ENCODE data around the gene STXBP6. TPM values are rescaled to one million over a fixed set of nuclear protein-coding genes. Genes with fewer than 3 reads are reported as not detected.
A peak's percentile ranks its signal among the peaks of the same experiment; 100 is the strongest.

The STXBP6 gene
- total and polyA plus RNA-seq, 2 of the 13 experiments (the other 11 are each of a cell fraction or from before 2014, with no cell fraction given): 35.3 to 42.8 TPM

DNA sequence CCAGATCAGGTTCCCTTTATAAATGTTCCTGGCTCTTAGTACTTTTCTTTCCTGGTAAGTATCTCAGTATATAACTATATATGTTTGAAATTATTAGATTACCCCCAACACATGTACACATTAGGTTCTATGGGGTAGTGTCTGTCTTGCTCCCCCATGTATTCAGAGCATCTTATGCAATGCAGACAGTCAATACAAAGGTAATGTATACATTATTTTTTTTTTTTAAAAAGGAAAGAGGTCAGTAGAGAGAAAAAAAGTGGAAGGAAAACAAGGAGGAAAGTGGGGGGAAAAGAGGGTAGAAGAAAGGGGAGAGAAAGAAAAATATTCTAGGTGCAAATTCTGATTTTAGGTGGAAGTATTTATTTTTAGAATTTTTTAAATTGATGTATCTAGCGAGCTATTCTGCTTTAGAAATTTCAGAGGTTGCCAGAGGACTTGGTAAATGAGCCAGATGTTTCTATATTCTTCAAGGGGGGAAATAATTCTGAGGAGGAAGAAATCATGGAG lies 157.9 kb downstream of the STXBP6 start (continued):
- TF ChIP-seq HNRNPH1 (optimal IDR thresholded peaks at IDR 0.05; ENCODE audit: low read depth, low read length) (no peak), ZSCAN5A (CRISPR knock-in tag; IDR thresholded peaks at IDR 0.05; ENCODE audit: borderline replicate concordance) (no peak), HMG20B (CRISPR knock-in tag; conservative IDR thresholded peaks at IDR 0.05) (no peak), FOXA3 (CRISPR knock-in tag; IDR thresholded peaks at IDR 0.05) (peak; percentile 62; the same call in 1 of the 2 replicates), ZMYM2 (CRISPR knock-in tag; IDR thresholded peaks at IDR 0.05) (no peak), EP300 (IDR thresholded peaks at IDR 0.05; ENCODE audit: low read depth in 2 of 2, low read length in 2 of 2) (peak in 1 of 2 experiments; percentile 59; a peak in 2 of 4 replicates), EP300 (CRISPR knock-in tag; IDR thresholded peaks at IDR 0.05; ENCODE audit: borderline replicate concordance) (no peak), GATAD2A (CRISPR knock-in tag; IDR thresholded peaks at IDR 0.05) (peak; percentile 49), PAX8 (CRISPR knock-in tag; IDR thresholded peaks at IDR 0.05; ENCODE audit: borderline replicate concordance) (no peak), WIZ (CRISPR knock-in tag; IDR thresholded peaks at IDR 0.05) (no peak), NR2F6 (IDR thresholded peaks at IDR 0.05) (0 out of 2 replicates have a peak, but pooled peaks have one; percentile 43), NR2F6 (CRISPR knock-in tag; IDR thresholded peaks at IDR 0.05) (peak; percentile 62), SP1 (IDR thresholded peaks at IDR 0.05) (no peak), SP1 (CRISPR knock-in tag; IDR thresholded peaks at IDR 0.05) (no peak), ZNF775 (CRISPR knock-in tag; IDR thresholded peaks at IDR 0.05; ENCODE audit: borderline replicate concordance) (no peak)
- TF ChIP-seq, protein P1, sequence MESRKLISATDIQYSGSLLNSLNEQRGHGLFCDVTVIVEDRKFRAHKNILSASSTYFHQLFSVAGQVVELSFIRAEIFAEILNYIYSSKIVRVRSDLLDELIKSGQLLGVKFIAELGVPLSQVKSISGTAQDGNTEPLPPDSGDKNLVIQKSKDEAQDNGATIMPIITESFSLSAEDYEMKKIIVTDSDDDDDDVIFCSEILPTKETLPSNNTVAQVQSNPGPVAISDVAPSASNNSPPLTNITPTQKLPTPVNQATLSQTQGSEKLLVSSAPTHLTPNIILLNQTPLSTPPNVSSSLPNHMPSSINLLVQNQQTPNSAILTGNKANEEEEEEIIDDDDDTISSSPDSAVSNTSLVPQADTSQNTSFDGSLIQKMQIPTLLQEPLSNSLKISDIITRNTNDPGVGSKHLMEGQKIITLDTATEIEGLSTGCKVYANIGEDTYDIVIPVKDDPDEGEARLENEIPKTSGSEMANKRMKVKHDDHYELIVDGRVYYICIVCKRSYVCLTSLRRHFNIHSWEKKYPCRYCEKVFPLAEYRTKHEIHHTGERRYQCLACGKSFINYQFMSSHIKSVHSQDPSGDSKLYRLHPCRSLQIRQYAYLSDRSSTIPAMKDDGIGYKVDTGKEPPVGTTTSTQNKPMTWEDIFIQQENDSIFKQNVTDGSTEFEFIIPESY (CRISPR knock-in tag; IDR thresholded peaks at IDR 0.05): no peak
- TF ChIP-seq, protein P2, sequence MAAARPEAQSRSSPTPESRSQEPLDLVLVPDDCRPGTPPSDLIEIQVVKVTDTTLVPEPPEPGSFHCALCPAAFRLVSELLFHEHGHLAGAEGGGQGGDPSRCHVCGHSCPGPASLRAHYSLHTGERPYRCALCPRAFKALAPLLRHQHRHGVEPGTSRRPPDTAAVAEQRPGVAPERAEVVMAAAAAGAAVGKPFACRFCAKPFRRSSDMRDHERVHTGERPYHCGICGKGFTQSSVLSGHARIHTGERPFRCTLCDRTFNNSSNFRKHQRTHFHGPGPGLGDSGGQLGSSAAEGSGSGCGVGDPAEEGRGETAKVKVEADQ (CRISPR knock-in tag; IDR thresholded peaks at IDR 0.05; ENCODE audit: borderline replicate concordance): no peak
- TF ChIP-seq, protein P3, sequence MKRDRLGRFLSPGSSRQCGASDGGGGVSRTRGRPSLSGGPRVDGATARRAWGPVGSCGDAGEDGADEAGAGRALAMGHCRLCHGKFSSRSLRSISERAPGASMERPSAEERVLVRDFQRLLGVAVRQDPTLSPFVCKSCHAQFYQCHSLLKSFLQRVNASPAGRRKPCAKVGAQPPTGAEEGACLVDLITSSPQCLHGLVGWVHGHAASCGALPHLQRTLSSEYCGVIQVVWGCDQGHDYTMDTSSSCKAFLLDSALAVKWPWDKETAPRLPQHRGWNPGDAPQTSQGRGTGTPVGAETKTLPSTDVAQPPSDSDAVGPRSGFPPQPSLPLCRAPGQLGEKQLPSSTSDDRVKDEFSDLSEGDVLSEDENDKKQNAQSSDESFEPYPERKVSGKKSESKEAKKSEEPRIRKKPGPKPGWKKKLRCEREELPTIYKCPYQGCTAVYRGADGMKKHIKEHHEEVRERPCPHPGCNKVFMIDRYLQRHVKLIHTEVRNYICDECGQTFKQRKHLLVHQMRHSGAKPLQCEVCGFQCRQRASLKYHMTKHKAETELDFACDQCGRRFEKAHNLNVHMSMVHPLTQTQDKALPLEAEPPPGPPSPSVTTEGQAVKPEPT (CRISPR knock-in tag; IDR thresholded peaks at IDR 0.05; ENCODE audit: low read depth): no peak
- TF ChIP-seq, protein P4, sequence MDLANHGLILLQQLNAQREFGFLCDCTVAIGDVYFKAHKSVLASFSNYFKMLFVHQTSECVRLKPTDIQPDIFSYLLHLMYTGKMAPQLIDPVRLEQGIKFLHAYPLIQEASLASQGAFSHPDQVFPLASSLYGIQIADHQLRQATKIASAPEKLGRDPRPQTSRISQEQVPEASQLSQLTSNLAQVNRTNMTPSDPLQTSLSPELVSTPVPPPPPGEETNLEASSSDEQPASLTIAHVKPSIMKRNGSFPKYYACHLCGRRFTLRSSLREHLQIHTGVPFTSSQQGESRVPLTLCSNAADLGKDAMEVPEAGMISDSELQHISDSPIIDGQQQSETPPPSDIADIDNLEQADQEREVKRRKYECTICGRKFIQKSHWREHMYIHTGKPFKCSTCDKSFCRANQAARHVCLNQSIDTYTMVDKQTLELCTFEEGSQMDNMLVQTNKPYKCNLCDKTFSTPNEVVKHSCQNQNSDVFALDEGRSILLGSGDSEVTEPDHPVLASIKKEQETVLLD (CRISPR knock-in tag; IDR thresholded peaks at IDR 0.05; ENCODE audit: low read depth): no peak
- TF ChIP-seq, protein P5, sequence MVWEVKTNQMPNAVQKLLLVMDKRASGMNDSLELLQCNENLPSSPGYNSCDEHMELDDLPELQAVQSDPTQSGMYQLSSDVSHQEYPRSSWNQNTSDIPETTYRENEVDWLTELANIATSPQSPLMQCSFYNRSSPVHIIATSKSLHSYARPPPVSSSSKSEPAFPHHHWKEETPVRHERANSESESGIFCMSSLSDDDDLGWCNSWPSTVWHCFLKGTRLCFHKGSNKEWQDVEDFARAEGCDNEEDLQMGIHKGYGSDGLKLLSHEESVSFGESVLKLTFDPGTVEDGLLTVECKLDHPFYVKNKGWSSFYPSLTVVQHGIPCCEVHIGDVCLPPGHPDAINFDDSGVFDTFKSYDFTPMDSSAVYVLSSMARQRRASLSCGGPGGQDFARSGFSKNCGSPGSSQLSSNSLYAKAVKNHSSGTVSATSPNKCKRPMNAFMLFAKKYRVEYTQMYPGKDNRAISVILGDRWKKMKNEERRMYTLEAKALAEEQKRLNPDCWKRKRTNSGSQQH (CRISPR knock-in tag; IDR thresholded peaks at IDR 0.05; ENCODE audit: low read depth): no peak
- TF ChIP-seq, protein P6, sequence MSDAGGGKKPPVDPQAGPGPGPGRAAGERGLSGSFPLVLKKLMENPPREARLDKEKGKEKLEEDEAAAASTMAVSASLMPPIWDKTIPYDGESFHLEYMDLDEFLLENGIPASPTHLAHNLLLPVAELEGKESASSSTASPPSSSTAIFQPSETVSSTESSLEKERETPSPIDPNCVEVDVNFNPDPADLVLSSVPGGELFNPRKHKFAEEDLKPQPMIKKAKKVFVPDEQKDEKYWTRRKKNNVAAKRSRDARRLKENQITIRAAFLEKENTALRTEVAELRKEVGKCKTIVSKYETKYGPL (CRISPR knock-in tag; IDR thresholded peaks at IDR 0.05): peak; percentile 62; the same call in 1 of the 2 replicates

Data from HepG2 (cell line).